ENCODE measurements around the gene NAALADL2.

The NAALADL2 gene

GRCh38 chr3:175214216-175214615 is 355.1 kb downstream of the NAALADL2 start:
- in situ Hi-C loops (cut with HindIII; ENCODE audit: low sequenced_read_pairs) = no loop called here
- DNase-seq (ENCODE audit: low read depth) = no peak
- no peak overlapping the region for H3K4me3 ChIP-seq (ENCODE audit: low read depth, low read length)
- TF ChIP-seq CTCF (IDR thresholded peaks at IDR 0.05; ENCODE audit: low read depth, low read length, missing control alignments) = no peak

- H3K4me3 ChIP-seq (ENCODE audit: low read depth, low read length) = no peak overlapping the region
- in situ Hi-C loops (cut with HindIII; ENCODE audit: low sequenced_read_pairs) = no loop called here
- no peak for DNase-seq (ENCODE audit: low read depth)
- TF ChIP-seq CTCF (IDR thresholded peaks at IDR 0.05; ENCODE audit: low read depth, low read length, missing control alignments) = no peak
Measured at GRCh38 chr3:175215833-175216232, 356.7 kb downstream of the NAALADL2 start.

- no peak for DNase-seq (ENCODE audit: low read depth)
- in situ Hi-C loops (cut with HindIII; ENCODE audit: low sequenced_read_pairs) = no loop called here
- H3K4me3 ChIP-seq (ENCODE audit: low read depth, low read length) = no peak overlapping the region
- no peak for TF ChIP-seq CTCF (IDR thresholded peaks at IDR 0.05; ENCODE audit: low read depth, low read length, missing control alignments)
Measured at GRCh38 chr3:175222356-175222755, 363.2 kb downstream of the NAALADL2 start.

- TF ChIP-seq CTCF (IDR thresholded peaks at IDR 0.05; ENCODE audit: low read depth, low read length, missing control alignments) = no peak
- no peak for DNase-seq (ENCODE audit: low read depth)
- no peak overlapping the region for H3K4me3 ChIP-seq (ENCODE audit: low read depth, low read length)
- in situ Hi-C loops (cut with HindIII; ENCODE audit: low sequenced_read_pairs) = no loop called here
Measured at GRCh38 chr3:175224051-175224450, 364.9 kb downstream of the NAALADL2 start.

GRCh38 chr3:175226444-175226843 is 367.3 kb downstream of the NAALADL2 start:
- DNase-seq (ENCODE audit: low read depth) = no peak
- in situ Hi-C loops (cut with HindIII; ENCODE audit: low sequenced_read_pairs) = no loop called here
- H3K4me3 ChIP-seq (ENCODE audit: low read depth, low read length) = no peak overlapping the region
- no peak for TF ChIP-seq CTCF (IDR thresholded peaks at IDR 0.05; ENCODE audit: low read depth, low read length, missing control alignments)

GRCh38 chr3:175227126-175227525 is 368.0 kb downstream of the NAALADL2 start:
- TF ChIP-seq CTCF (IDR thresholded peaks at IDR 0.05; ENCODE audit: low read depth, low read length, missing control alignments) = no peak
- H3K4me3 ChIP-seq (ENCODE audit: low read depth, low read length) = no peak overlapping the region
- in situ Hi-C loops (cut with HindIII; ENCODE audit: low sequenced_read_pairs) = no loop called here
- DNase-seq (ENCODE audit: low read depth) = no peak

Measured in astrocyte of the cerebellum (primary cell).